Stimulated activated CD4-positive, alpha-beta T cell treated with anti-CD3 and anti-CD28 coated beads, Interleukin-1b, Interleukin-23, amount 100 ng/mL, for 24 hours (primary cell): Measurements from ENCODE around the gene RBM47.

Source experiments
- DNase-seq, 4 experiments: peaks; one replicate each; pipeline ENCODE4 v3.0.0-alpha.2; 2020; ENCODE audit warnings: low read depth in 4 of 4, low spot score in 1 of 4

Gene RBM47

GRCh38 chr4:40379248-40379647, 250.4 kb downstream of the RBM47 start:
- no peak for DNase-seq

DNA sequence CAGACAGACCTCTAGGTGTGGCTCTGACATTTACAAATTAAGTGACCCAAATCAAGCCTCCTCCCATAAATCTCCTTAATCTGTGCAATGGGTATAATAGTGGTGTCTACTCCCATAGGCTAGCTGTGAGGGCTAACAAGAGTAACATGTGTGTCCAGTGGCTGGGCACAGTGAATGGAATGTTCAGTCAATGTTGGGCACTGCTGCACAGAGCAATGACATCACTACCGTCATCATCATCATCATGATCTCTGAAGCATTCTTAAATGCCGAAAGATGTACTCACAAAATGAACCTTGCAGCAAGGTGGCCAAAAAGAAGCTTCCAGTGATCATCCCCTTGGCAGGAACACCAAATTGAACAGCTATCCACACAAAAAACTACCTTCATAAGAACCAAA, 251.0 kb downstream of the RBM47 start:
- DNase-seq = no peak

DNA sequence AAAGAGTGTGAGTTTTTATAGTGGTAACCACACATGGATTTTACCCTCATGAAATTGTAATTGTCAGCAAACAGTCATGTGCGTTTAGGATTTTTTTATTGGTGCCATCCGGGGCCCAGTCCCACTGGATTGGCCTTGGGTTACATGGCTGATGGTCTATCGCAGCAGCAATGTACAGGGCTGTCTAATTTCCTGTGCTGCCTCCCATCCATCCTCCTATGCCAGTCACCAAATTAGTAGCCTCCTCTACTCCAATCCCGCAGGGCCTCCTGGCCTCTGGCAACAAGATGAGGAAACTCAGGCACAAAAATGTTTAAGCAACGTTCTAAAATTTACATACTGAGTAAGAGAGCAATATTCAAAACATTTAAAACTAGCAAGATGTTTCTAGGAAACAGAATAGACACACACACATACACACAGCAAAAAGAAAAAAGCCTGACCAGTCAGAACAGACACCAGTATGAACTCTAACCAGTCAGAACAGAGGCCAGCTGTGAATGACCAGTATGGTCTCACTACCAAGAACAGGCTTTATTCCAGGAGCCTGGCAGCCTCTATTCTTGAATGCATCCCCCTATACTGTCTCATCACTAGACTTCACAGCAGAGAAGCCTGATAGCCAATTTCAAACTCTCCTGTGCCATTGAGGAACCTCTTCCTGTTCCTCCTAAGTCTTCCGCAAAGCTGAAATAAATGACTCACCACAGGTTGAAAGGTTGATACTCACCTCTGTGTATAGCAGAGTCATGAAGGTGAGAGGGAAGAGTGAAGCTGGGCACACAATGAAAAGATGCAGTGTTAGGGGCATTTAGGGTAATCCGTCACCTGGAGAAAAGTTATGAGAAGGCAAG, 251.9 kb downstream of the RBM47 start:
- no peak for DNase-seq

GRCh38 chr4:40375620-40376019, 254.0 kb downstream of the RBM47 start:
- DNase-seq = no peak

- no peak for DNase-seq
Observed at GRCh38 chr4:40375095-40375494, 254.6 kb downstream of the RBM47 start.

DNA sequence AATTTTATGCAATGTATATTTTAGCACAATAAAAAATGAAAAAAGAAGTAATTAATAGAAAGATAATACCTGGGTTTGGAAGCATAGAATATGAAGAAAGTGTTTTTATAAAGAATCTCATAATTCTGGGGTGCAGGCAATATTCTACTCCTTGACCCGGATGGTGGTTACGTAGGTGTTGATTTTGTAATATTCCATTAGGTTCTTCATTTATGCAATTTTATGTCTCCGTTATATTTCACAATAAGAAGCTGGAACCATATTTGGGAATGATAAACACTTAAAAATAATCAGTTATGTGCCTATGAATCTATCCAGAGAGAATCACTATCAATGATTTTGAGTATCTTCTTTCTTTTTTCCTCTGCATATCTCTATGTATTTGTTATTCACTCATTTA, 256.0 kb downstream of the RBM47 start:
- DNase-seq = no peak
